ENCODE results near the gene TRAP1.

- TF ChIP-seq EP300 (conservative IDR thresholded peaks at IDR 0.05; ENCODE audit: poor library complexity, severe bottlenecking) (no peak), CTCF (IDR thresholded peaks at IDR 0.05; ENCODE audit: poor library complexity, severe bottlenecking) (no peak), TAF1 (IDR thresholded peaks at IDR 0.05; ENCODE audit: low read depth) (no peak)
Observed at GRCh38 chr16:3669082-3669481, 48.2 kb downstream of the TRAP1 start.
